Upper lobe of left lung (tissue), 6 donors: ENCODE measurements around the gene MAP1LC3B. TPM values are rescaled to one million over a fixed set of nuclear protein-coding genes. Genes with fewer than 3 reads are reported as not detected.

Source experiments
- ATAC-seq, 2 donors: fragments of 200-7000 bp; cut with Tn5 transposase; one replicate each; pipeline ENCODE4 v1.9.1; 2022; ENCODE audit warnings: mild to moderate bottlenecking in 2 of 2, moderate library complexity in 2 of 2; ENCODE audit not compliant: low FRiP score in 2 of 2
- DNase-seq, 2 donors: peaks; one replicate each; pipeline ENCODE4 v3.0.0-alpha.2; 2019 to 2020
- H3K27ac ChIP-seq, 4 donors: fragments of 200-600 bp; sonication (generic); one replicate each; pipeline ENCODE4 v1.5.1; 2016 to 2019
- H3K27me3 ChIP-seq, 4 donors: fragments of 200-600 bp; sonication (generic); one replicate each; pipeline ENCODE4 v1.5.1; 2017 to 2019
- H3K36me3 ChIP-seq, 4 donors: fragments of 200-600 bp; sonication (generic); one replicate each; pipeline ENCODE4 v1.5.1; 2016 to 2019
- H3K4me1 ChIP-seq, 4 donors: fragments of 200-600 bp; sonication (generic); one replicate each; pipeline ENCODE4 v1.5.1; 2018 to 2019
- H3K4me3 ChIP-seq, 4 donors: fragments of 200-600 bp; sonication (generic); one replicate each; pipeline ENCODE4 v1.5.1; 2017 to 2019; ENCODE audit warnings: mild to moderate bottlenecking in 2 of 4, moderate library complexity in 1 of 4
- H3K9me3 ChIP-seq, 4 donors: fragments of 200-600 bp; sonication (generic); one replicate each; pipeline ENCODE4 v1.5.1; 2018 to 2019
- CTCF ChIP-seq, 6 experiments: fragments of 450-650 bp in 4 of 6; fragments of 200-600 bp in 2 of 6; sonication (generic) in 2 of 6; IDR thresholded peaks; one replicate each; pipeline ENCODE4 v1.5.1; 2016 to 2019; ENCODE audit warnings: antibody characterized with exemption in 6 of 6
- EP300 ChIP-seq, 4 donors: sonication (generic); formaldehyde crosslinking; IDR thresholded peaks; one replicate each; pipeline ENCODE4 v1.5.1; 2017; ENCODE audit warnings: antibody characterized with exemption in 4 of 4, control low read depth in 2 of 4
- POLR2A ChIP-seq, 4 donors: fragments of 450-650 bp; IDR thresholded peaks; one replicate each; pipeline ENCODE4 v1.5.1; 2016 to 2017; ENCODE audit warnings: antibody characterized with exemption in 4 of 4, mild to moderate bottlenecking in 2 of 4
- POLR2AphosphoS5 ChIP-seq, 2 donors: sonication (generic); formaldehyde crosslinking; IDR thresholded peaks; one replicate each; pipeline ENCODE4 v1.5.1; 2017; ENCODE audit warnings: antibody characterized with exemption in 2 of 2
- WGBS, 2 donors: methylation state at CpG; one replicate each; pipeline ENCODE4 v1.1.5; 2017 to 2018; 5-methylcytosine and 5-hydroxymethylcytosine counted together
- total RNA-seq, 6 donors: library from RNA; depleted of rRNA in 4 of 6; stranded (reverse); fragments of >200 nt in 4 of 6; gene quantifications; one replicate each; pipeline versions ENCODE4 v1.1.0 to v1.2.1, GENCODE V29; 2016 to 2021
- donor health status: DM: no; HTN: no; CAD: no; lungs with moderate emphysema.
- donor health status: DM: no; HTN: yes; CAD: no; lungs with severe emphysema.

Gene MAP1LC3B
- total RNA-seq, 6 donors from 2014 or later = 32.5 to 64.2 (median 54.2) TPM

- Histone ChIP-seq H3K4me1 (peaks cover 16 to 32% (median 23%) of the 10 kb centered on the region in 4 donors), H3K9me3 (no peaks in the 10 kb centered on the region), H3K27ac (peak overlapping the region in 3 of 4 donors; percentile 34 to 75 (median 63)), H3K36me3 (peaks cover 0 to 25% (median 15%) of the 10 kb centered on the region in 4 donors), H3K27me3 (no peaks in the 10 kb centered on the region), H3K4me3 (no peak overlapping the region)
- TF ChIP-seq POLR2AphosphoS5 (IDR thresholded peaks at IDR 0.05) (no peak), CTCF (IDR thresholded peaks at IDR 0.05) (no peak), POLR2A (IDR thresholded peaks at IDR 0.05) (no peak), EP300 (IDR thresholded peaks at IDR 0.05) (no peak)
- DNase-seq = peak in 1 of 2 donors; percentile 78
- peak in 1 of 2 donors; percentile 27 for ATAC-seq
- WGBS, 2 donors = 30 to 71% methylated on average over 10 to 17 of the region's 17 CpGs
Observed at GRCh38 chr16:87363771-87364455, 28.2 kb upstream of the MAP1LC3B start.

GRCh38 chr16:87365021-87365713 lies 27.0 kb upstream of the MAP1LC3B start:
- TF ChIP-seq EP300 (IDR thresholded peaks at IDR 0.05) (no peak), POLR2A (IDR thresholded peaks at IDR 0.05) (no peak), POLR2AphosphoS5 (IDR thresholded peaks at IDR 0.05) (no peak), CTCF (IDR thresholded peaks at IDR 0.05) (no peak)
- no peak overlapping the region for H3K27ac ChIP-seq
- H3K9me3 ChIP-seq = no peaks in the 10 kb centered on the region
- ATAC-seq = no peak
- 84 to 92% methylated on average over 13 of the region's 13 CpGs for WGBS, 2 donors
- H3K27me3 ChIP-seq = no peaks in the 10 kb centered on the region
- peaks cover 24 to 32% (median 26%) of the 10 kb centered on the region in 4 donors for H3K4me1 ChIP-seq
- H3K4me3 ChIP-seq = no peak overlapping the region
- no peak for DNase-seq
- peaks cover 0 to 14% (median 4%) of the 10 kb centered on the region in 4 donors for H3K36me3 ChIP-seq

GRCh38 chr16:87366288-87366687 lies 25.8 kb upstream of the MAP1LC3B start:
- H3K9me3 ChIP-seq = no peaks in the 10 kb centered on the region
- no peak for DNase-seq
- WGBS, 2 donors = 87% methylated on average over 4 of the region's 4 CpGs
- H3K4me3 ChIP-seq = no peak overlapping the region
- no peaks in the 10 kb centered on the region for H3K27me3 ChIP-seq
- H3K27ac ChIP-seq = no peak overlapping the region
- ATAC-seq = no peak
- peaks cover 0 to 7% (median 3%) of the 10 kb centered on the region in 4 donors for H3K36me3 ChIP-seq
- H3K4me1 ChIP-seq = peaks cover 24 to 32% (median 26%) of the 10 kb centered on the region in 4 donors
- TF ChIP-seq EP300 (IDR thresholded peaks at IDR 0.05) = no peak
- no peak for TF ChIP-seq POLR2AphosphoS5 (IDR thresholded peaks at IDR 0.05)
- TF ChIP-seq POLR2A (IDR thresholded peaks at IDR 0.05) = no peak

- no peak for ATAC-seq
- peaks cover 0 to under 1% (median 0%) of the 10 kb centered on the region in 4 donors for H3K36me3 ChIP-seq
- H3K27me3 ChIP-seq = no peaks in the 10 kb centered on the region
- TF ChIP-seq POLR2AphosphoS5 (IDR thresholded peaks at IDR 0.05) = no peak
- no peak for TF ChIP-seq CTCF (IDR thresholded peaks at IDR 0.05)
- no peak for TF ChIP-seq POLR2A (IDR thresholded peaks at IDR 0.05)
- TF ChIP-seq EP300 (IDR thresholded peaks at IDR 0.05) = no peak
- H3K4me3 ChIP-seq = no peak overlapping the region
- no peak overlapping the region for H3K27ac ChIP-seq
- WGBS, 2 donors = 92 to 100% methylated on average over 1 of the region's 1 CpG
- H3K4me1 ChIP-seq = peaks cover 24 to 32% (median 26%) of the 10 kb centered on the region in 4 donors
- no peak for DNase-seq
- H3K9me3 ChIP-seq = no peaks in the 10 kb centered on the region
Observed at GRCh38 chr16:87366930-87367329, 25.2 kb upstream of the MAP1LC3B start.

- DNase-seq (no peak), ATAC-seq (no peak)
- TF ChIP-seq POLR2AphosphoS5 (IDR thresholded peaks at IDR 0.05) (no peak), EP300 (IDR thresholded peaks at IDR 0.05) (no peak)
- no peak overlapping the region for H3K27ac ChIP-seq
- 93 to 95% methylated on average over 7 to 9 of the region's 9 CpGs for WGBS, 2 donors
- no peak overlapping the region for H3K4me3 ChIP-seq
- H3K9me3 ChIP-seq = no peaks in the 10 kb centered on the region
- peaks cover 24 to 30% (median 26%) of the 10 kb centered on the region in 4 donors for H3K4me1 ChIP-seq
- H3K36me3 ChIP-seq = no peaks in the 10 kb centered on the region
- no peaks in the 10 kb centered on the region for H3K27me3 ChIP-seq
Observed at GRCh38 chr16:87367529-87367928, 24.6 kb upstream of the MAP1LC3B start.
